Endometrial microvascular endothelial cells (primary cell): ENCODE measurements around the gene FAM107B. TPM values are rescaled to one million over a fixed set of nuclear protein-coding genes. Genes with fewer than 3 reads are reported as not detected.

ENCODE experiments used
- in situ Hi-C: cut with HindIII; loops from 2 replicates; pipeline ENCODE4 v1.10.0; 2017; ENCODE audit warnings: low sequenced_read_pairs, low pct_unique_long_range_greater_than_20kb; ENCODE audit errors: inconsistent ontology term
- total RNA-seq: library from RNA; depleted of rRNA; stranded (reverse); fragments of >200 nt; gene quantifications from one replicate; pipeline ENCODE4 v1.2.3, GENCODE V29; 2015; ENCODE audit errors: inconsistent ontology term

FAM107B gene
- total RNA-seq, 1 donor from 2014 or later = 77.7 TPM

DNA sequence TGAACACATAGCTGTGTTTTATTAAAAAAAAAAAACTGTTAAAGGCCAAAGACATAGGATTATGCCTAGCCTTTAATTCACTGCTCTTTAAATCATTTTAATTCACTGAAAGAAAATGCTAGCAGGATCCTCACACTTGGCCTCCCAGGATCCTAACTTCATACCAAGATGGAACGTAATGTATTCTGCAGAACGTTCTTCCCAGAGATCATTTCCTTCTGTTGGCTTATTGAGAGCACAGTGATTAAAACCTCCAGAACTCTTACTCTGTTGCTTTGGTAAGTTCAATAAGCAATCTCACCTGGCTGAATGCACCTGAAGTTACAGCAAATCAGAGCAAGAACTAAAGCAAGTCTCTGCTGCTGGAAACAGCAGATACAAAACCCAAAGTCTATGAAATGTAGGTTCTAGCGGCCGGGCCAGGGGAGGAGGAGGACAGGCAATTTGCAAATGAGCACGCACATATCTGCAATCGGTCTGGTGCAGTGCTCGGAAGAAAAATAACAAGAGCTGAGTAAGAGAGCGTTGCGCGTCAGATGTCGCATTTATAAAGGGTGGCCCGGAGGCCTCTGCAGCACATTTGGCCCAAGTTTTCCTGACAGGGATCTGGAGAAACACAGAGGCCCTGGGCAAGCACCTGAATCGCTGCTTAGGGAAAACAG, 193.9 kb downstream of the FAM107B start:
- in situ Hi-C loops = loop anchor here (25.0 kb wide), 1 partner anchor 206 kb away; no protein-coding TSS in a partner anchor

DNA sequence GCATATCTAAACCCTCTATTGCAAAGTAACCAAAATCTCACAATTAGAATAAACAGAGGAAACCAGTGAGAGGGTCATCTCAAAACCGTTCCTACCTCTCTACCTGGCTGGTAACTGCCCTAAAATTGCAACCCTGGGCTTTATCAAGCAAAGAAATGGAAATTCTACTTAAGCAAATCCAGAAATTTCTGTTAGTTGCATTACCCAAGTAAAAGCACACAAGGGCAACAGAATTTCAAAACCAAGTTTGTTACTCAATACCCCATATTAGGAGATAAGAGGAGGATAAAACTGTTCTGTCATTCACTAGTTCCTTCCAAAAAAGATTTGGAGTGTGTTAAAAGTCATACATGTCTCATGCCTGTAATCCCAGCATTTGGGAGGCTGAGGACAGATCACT, 195.3 kb downstream of the FAM107B start:
- in situ Hi-C loops = loop anchor here (25.0 kb wide), 1 partner anchor 208 kb away; no protein-coding TSS in a partner anchor

DNA sequence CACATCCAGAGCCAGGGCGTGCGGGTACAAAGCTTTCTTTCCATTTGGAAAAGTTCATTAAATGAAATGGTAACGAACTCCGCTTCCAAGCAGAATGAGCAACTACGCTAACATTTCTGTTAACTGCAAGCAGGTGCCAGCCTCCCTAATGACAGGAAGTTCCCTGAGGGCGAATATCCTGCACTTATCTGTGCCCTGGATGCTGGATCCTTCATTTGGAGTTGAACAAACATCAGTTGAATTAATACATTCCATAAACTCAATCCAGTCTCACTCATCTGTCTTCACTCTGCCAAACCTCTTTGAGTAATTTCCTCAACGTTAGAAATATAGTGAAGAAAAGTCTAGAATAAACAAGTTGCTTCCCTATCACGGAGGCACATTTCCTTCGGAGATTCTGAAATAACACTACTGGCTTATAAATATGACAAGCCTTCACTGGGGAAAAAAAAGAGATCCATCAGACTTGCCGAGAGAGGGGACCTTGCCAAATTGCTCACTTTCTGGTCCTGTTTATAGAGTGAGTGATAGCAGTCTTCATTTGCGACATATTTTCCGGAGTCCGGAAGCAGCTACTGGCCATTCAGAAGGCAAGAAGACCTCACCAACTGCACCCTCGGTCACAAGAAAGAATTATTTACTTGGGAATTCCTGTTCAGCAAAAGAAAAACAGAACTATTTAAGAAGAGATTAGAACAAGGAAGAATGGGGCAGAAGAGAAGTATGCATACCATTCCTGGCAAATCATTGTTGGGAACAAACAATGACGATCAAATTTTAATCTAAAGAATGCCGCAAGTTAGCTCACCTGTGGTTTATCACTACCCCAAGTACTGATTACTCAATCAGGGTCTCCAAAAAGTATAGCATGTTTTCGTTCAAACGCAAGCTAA, 196.4 kb downstream of the FAM107B start:
- in situ Hi-C loops = loop anchor here (25.0 kb wide), 1 partner anchor 209 kb away; no protein-coding TSS in a partner anchor

DNA sequence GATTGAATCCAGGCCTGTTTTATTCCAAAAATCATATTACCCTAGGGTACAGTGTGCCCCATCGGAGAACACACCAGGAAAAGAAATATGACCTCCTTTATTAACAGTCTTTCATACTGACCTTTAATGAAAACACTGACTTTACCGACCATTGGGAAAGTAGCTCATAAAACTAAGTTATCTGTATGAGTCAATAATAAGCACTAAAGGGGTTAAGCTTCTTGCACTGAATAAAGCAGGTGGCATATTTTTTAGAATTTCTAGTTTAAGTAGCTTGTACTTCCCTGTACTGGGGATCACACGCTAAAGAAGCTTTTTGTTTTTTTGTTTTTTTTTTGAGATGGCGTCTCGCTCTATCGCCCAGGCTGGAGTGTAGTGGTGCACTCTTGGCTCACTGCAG, 199.8 kb downstream of the FAM107B start:
- in situ Hi-C loops = loop anchor here (25.0 kb wide), 1 partner anchor 212 kb away; no protein-coding TSS in a partner anchor

DNA sequence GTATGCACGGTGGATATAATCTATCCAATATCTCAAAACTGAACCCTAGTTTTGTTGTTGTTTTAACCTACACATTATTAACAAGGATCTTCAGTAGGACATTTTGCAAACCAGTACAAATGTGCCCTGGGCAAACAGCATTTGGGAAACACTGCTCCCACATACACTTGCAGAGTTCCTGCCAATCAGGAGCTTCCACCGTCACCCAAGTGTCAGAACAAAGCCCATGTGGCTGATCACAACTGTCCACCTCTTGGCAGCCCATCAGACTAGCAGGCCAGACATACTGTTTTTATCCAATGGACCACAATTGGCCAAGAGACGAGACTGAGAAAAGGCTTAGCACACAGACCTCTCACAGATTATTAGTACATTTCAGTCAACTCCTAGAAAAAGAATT, 200.4 kb downstream of the FAM107B start:
- in situ Hi-C loops = no loop called here

DNA sequence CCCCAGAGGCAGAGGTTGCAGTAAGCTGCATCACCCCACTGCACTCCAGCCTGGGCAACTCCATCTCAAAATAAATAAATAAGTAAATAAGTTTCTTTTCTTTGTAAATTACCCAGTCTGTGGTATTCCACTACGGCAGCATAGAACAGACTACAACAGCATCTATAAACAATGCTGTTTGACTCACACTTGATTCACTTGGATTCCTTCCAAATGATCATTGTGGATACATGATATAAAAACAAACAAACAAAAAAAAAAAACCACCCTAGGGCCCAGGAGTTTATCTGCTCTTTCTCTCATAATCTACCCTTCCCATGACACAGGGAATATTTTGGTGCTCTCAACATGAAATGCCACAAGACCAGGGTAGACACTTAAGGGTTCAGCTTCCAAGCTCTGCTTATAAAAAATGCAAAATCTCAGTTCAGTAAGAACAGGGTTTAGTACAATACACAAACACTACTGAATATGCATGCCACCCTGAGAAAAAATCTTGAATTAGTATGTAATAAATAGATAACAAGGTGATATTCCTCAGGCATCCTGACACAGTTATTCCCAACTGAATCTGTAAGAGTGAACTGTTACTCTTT, 200.9 kb downstream of the FAM107B start:
- in situ Hi-C loops = no loop called here

DNA sequence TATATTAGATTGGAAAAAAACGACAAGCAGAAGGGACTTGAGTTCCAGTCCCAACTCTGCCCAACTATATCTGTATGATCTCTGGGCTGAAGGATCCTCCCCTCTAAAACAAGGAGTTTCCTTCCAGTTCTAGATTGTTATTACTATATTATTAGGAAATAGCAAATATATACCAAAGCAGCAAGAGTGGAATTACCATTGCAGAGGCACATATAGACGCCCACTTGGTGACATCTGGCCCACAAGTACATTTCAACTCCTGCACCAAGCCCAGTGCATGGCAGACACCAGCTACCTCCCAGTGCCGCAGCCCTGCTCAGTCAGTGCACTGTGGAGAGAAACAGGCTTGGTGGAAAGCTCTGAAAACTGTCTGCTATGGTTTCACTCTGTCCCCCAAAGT, 201.9 kb downstream of the FAM107B start:
- in situ Hi-C loops = no loop called here

DNA sequence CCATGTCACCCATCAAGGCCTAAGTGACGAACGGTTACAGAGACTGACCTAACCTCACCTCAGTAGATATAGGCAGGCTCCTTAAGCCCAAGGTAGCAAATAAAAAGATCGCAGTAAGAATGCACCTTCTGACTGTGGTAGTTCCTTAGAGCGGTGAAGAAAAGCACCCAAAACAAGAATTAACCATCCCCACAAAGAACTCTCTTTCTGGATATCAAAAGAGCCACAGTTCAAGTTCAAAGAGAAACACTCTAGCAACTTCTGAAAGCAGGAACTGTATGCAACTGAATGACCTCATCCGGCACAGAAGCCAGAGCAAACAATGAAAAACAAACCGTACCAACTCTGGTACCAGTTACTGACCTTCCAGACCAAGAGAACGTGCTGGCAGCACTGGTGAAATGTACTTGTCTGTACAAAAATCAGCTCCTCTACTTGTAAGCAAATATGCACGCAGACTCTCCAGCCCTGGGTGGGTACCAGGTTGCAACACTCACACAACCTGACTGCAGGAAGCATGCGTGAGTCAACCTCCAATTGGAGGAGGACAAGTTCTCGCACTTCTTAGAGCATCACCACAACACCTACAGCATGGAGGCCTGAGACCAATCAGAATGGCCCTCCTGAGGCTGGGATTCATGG, 202.7 kb downstream of the FAM107B start:
- in situ Hi-C loops = no loop called here

DNA sequence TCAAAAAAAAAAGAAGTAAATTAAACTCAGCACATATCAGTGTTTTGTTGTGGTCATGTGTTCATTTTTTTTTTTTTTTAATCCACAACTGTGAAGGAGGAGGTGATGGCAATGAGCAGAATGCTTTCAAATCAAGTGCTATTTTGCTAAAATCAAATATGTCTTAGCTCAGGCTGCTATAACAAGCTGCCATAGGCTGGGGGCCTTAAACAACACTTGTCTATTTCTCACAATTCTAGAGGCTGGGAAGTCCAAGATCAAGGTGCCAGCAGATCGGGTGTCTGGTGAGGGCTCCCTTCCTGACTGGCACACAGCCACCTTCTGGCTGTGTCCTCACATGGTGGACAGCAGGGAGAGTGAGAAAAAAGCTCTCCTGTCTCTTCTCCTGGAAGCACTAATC, 203.9 kb downstream of the FAM107B start:
- in situ Hi-C loops = no loop called here

DNA sequence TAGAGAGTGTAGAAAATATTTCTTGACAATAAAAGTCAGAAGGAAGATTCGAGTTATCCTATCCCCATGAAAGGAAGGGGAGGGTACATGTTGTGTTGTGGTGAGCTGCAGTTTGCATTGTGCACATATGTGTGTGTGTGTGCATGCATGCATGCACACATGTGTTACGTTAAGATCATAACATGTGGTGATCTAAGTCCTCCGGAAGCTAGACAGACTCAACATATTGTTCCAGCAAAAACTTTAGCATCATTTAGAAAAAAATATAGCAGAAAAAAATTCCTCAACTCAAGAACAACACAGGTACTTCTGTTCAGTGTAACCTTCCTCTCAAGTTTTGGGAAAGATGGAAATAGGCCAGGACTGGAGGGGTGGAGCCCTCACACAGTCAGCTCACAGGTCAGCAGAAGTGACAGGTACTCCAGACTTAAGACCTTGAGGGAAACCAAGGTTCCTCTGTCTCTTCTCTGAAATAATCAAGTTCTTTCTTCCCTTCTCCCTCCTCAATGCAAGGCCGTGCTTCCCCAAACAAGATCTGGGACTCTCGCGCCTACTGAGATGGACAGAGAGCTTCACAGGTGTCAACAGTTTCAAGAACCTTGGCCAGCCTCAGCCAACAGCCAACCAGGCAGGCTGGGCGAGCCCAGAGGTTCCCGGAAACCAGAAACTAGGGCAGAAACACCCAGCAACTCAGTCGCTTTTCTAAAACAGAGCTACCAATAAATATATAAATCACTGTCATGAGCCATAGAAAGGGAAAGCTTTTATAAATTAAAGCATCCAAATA, 205.2 kb downstream of the FAM107B start:
- in situ Hi-C loops = no loop called here

DNA sequence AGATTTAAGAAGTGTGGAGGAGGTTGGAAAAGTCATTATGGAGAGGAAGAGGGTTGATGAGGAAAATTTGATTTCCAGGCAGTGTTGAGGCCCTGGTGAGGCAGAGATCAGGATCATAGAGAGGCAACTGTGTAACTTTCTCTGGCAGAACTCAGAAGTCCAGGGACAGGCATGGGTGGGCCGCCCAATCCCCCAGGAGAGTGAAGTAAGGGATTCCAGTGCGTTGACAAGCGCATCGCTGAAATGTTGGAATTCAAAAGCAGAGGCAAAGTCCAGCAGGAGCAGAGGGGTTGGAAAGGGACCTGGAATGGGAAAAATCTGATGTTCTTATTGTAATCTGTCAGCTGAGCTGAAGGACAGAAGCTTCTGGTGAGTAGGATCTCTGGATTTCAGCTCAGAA, 207.3 kb downstream of the FAM107B start:
- in situ Hi-C loops = no loop called here

DNA sequence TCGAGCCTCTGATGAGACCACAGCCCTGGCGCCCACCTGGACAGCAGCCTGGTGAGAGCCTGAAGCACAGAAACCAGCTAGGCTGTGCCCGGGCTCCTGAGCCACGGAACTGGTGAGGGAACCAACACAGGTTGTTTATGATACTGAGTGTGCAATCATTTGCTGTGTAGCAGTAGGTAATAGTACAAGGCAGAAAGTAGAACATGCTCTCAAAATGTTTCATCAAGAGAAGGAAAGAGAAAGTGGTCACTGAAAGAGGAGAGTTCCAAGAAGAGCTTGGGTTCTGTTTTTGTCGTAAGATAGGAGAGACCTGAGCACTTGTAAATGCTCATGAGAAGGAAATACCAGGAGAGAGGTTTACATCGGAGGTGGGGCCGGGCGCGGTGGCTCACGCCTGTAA, 208.2 kb downstream of the FAM107B start:
- in situ Hi-C loops = no loop called here

DNA sequence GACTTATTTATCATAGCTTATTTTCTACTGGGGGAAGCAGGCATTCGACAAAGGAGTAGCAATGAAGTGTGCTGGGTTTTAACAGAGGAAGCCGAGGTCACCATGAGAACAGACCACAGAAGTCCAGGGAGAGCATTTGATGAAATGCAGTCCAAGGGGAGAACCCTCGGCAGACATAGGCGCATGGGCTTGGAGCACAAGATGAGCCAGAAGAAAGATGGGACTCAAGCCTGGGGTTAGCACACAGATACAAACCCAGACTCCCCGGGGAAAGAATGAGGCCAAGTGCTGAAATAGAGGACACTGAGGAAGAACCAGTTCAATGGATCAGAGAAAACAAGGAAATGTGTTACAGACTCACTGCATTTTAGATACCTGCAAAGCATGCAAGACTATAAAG, 209.5 kb downstream of the FAM107B start:
- in situ Hi-C loops = no loop called here

DNA sequence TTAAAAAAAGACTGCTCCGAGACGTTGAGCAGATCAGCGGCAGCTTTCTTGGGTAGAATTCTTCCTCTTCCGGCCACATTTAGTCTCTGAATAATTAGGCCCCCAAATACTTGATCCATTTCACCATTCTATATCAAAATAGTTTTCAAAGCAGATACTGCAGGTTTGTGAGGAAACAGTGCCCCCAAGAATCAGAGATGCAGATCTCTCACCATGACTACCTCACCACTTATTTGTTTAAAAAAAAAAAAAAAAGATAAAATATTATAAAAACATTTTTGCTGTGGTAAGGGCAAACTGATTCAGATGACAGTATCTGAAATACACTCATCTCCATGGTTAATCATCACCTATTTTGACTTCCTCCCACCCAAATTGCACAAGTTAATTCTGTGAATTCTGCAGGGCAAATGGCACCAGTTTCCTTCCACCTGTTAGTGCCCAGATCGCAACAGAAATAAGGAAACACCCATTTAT, 210.4 kb downstream of the FAM107B start:
- in situ Hi-C loops = loop anchor here (5.0 kb wide), 1 partner anchor 57 kb away; no protein-coding TSS in a partner anchor

DNA sequence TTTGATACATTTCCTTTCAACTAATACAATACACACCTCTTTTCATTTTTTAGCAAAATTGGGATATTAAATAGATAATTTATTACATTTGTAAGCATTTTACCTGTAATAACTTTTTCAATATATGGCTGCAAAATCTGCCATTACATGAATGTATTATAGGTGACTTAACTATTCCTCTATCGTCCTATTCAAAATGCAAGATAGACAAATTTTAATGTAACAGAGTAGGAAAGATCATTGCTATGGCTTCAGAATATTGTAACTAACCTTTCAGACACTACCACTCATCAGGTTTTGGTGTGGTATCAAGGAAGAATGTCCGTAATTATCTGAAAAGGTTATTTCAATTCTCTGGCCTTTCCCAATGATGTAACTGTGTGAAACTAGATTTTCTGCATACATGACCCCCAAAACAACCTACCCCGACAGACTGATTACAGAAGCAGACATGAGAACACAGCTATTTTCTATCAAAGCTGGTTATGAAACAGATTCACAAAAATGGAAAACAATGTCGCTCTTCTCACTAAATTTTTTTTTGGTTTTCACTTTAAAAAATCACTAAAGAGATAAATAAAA, 211.2 kb downstream of the FAM107B start:
- in situ Hi-C loops = loop anchor here (5.0 kb wide), 1 partner anchor 56 kb away; no protein-coding TSS in a partner anchor

DNA sequence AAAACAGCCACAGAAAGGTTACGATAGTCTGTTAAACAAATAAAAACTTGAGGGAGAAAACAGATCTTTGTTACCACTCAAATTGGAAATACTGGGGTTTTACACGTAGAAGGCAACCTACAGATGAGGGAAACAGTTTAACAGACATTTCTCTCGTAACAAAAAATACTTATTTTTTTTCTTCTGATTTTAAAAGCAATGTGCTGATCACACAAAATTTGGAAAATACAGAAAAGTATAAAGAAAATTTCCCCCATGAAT, 211.7 kb downstream of the FAM107B start:
- in situ Hi-C loops = loop anchor here (5.0 kb wide), 1 partner anchor 56 kb away; no protein-coding TSS in a partner anchor

DNA sequence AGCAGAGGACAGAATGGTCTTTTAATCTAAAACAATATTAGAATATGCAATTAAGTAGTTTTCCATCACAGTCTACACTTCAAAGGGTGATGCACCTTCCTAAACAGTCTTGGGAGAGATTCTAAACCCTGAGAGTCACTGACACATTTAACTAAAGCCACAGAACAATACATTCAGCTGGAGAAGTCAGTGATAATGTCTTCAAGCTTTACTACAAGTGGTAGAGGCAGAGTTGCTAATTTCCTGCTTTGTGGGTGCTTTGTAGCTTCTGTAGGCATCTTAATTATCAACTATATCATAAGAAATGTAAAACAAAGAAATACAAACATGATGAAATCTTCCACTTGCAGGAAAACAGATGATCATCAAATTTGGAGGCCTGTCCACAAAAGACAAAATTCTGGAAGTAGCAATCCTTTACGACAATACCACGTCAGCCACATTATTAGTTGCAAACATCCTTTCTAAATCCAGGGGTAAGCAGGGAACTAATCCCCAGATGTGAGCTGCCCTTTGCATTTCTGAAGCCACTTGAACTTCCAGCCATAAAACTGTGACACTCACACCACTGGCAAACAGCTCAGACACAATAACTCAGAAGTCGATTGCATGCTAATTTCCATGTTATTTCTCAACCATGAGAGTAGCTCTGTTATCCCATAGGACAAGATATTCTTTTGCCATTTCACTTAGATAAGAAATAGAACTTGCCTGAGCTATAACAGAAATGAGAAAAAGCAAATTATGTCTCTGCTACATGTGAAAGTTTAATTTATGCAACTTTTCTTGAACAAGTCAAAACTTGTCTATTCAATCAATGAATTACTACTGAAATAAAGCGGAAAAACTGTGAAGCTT, 212.2 kb downstream of the FAM107B start:
- in situ Hi-C loops = loop anchor here (5.0 kb wide), 1 partner anchor 55 kb away; no protein-coding TSS in a partner anchor
